Fibroblast of villous mesenchyme (primary cell): ENCODE results near the gene TTLL8. TPM values are rescaled to one million over a fixed set of nuclear protein-coding genes. Genes with fewer than 3 reads are reported as not detected.

Source experiments
- DNase-seq: peaks from one replicate; pipeline ENCODE4 v3.0.0-alpha.2; 2010; ENCODE audit warnings: low read depth
- H3K4me3 ChIP-seq: 2 replicates; pipeline ENCODE4 v1.5.1; 2011; ENCODE audit warnings: low read depth, mild to moderate bottlenecking, low read length
- total RNA-seq: library from RNA; depleted of rRNA; stranded (reverse); fragments of >200 nt; gene quantifications from 2 replicates; pipeline ENCODE4 v1.2.3, GENCODE V29; 2012
- TF ChIP-seq, protein P1 (sequence below): IDR thresholded peaks from 2 replicates; pipeline ENCODE4 v1.5.1; 2012; ENCODE audit warnings: low read depth, mild to moderate bottlenecking, low read length; ENCODE audit not compliant: insufficient read depth

The TTLL8 gene
- total RNA-seq, 1 donor, result not detected

DNA sequence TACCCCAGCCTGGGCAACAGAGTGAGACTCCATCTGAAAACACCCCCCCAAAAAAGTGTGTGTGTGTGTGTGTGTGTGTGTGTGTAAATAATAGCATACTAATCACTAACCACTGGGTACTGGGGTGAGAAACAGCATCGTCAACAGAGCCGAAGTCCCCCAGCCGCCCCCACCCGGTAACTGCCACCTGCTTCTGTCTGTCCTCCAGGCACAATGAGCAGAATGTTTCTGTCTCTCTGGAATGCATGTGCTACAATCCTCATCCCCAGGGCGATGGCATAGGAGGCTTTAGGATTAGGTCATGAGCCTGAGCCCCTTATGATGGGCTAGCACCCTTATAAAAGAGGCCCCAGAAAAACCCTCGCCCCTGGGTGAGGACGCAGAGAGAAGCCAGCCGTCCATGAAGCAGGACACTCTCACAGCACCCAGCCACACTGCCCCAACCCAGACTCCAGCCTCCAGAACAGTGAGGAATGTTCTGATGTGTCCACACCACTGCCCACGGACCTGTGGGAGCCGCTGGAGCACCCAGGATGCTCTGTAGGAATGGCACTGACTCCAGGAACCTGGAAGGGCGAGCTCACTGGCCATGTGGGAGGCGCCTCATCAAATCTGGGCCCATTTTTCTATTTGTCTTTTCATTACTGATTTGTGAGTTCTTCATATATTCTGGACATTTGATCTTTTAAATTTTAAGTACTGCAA lies 9.9 kb downstream of the TTLL8 start:
- TF ChIP-seq, protein P1, sequence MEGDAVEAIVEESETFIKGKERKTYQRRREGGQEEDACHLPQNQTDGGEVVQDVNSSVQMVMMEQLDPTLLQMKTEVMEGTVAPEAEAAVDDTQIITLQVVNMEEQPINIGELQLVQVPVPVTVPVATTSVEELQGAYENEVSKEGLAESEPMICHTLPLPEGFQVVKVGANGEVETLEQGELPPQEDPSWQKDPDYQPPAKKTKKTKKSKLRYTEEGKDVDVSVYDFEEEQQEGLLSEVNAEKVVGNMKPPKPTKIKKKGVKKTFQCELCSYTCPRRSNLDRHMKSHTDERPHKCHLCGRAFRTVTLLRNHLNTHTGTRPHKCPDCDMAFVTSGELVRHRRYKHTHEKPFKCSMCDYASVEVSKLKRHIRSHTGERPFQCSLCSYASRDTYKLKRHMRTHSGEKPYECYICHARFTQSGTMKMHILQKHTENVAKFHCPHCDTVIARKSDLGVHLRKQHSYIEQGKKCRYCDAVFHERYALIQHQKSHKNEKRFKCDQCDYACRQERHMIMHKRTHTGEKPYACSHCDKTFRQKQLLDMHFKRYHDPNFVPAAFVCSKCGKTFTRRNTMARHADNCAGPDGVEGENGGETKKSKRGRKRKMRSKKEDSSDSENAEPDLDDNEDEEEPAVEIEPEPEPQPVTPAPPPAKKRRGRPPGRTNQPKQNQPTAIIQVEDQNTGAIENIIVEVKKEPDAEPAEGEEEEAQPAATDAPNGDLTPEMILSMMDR, result no peak
- no peak for DNase-seq
- H3K4me3 ChIP-seq, result no peak overlapping the region

DNA sequence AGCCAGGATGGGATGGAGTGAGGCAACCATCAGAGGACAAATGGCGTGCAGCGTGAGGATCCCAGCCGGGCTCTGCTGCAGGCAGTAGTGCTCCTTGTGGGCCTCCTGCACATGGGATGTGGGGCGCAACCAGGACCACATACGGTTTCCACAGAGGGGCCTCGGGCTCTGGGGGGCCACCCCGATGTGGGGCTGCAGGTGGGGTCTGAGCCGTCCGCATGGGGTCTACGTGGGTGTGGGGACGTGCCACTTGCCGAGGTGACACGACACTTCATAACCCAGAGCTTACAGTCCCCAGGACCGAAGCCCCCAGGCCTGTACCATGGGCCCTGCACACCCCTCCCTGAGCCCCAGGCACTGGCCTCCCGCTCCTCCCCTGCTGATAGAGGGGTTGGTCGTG lies 10.8 kb downstream of the TTLL8 start:
- no peak for DNase-seq
- TF ChIP-seq, protein P1, result no peak
- H3K4me3 ChIP-seq, result no peak overlapping the region

DNA sequence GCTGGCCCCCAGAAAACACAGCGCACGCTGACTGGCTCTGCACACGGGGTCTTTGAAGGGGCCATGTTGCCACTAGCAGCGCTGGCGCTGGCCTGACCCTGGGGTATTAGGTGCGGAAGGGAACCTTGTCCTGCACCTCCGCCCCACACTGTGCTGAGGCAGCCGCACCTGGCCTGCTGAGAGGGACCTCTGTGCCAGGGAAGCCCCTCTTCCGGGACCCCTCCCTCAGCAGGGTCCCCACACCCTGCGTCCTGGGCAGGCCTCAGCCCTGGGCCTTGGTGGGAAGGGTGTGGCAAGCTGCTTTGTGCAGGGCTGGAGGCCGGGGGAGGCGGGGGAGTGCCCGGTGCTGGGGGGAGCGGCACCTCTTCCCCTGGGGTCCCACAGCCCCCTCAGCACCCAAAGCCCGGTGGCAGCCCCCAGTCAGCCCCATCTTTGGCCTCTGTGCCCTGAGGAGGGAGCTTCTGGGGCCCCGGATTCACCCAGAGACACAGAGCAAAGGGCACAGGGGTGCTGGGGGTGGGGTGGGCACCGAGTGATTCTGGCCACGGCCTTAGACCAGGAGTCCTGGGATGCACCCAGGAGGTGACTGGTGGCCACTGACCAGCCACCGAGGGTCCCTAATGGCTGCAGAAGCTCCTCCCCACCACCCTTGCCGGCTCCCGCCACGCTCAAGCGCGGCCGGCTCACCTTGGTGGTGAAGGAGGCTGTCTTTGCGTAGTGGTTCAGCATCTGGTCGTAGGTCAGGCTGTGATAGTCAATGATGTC lies 11.4 kb downstream of the TTLL8 start:
- DNase-seq, result no peak
- H3K4me3 ChIP-seq, result no peak overlapping the region
- TF ChIP-seq, protein P1, result no peak

DNA sequence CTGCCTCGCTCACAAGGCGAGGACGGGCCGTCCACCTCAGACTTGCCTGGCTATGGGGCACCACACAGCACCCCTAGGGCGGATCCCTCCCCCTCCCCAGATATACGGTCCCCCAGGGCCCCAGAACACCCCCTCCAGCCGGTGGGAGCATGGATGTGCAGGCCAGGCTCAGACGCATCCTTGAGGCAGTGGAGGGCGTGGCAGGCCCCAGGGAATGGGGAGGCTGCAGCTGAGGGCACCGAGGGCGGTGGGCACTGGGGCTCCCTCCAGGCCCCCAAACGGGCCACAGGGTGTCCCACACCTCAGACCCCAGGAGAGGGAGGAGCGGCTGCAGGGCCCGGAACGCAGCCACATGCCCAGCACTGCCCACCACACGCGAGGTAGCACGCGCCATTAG lies 12.1 kb downstream of the TTLL8 start:
- DNase-seq, result no peak
- no peak overlapping the region for H3K4me3 ChIP-seq
- TF ChIP-seq, protein P1, result no peak

DNA sequence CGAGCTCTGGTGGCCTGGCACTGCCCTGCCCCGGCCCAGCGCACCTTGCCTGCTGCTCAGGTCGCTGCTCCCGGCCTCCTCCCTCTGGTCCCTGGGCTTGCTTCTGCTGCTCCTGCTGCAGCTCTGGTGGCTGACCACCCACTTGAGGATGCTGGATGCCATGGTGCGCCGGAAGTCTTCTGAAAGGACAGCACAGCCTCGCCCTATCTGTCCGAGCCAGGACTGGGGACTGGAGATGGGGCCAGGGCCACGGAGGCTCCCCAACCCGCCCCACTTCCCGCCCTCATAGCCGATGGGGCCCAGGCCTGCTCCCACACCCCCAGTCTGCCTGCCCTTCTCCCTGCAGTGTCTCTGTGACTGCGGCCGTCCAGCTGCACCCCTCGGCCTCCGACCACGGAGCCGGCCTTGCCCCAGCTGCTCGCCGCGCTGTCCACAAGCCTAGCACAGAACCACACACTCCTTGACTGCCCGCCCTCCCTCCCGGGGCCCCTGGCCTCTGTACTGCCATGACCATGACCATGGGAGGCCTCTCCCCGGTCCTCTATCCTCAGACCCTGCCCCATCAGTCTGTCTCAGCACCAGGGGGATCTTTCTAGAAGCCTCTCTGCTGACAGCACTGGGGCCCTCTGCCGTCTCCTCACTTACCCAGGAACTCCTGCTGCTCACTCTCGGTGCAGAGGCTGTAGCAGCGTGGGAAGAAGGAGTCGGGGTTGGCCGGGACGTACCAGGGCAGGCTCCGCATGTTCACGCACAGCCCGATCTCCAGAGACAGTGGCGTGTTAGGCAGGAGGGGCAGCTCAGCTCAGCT lies 12.7 kb downstream of the TTLL8 start:
- TF ChIP-seq, protein P1, result no peak
- H3K4me3 ChIP-seq, result no peak overlapping the region
- no peak for DNase-seq

DNA sequence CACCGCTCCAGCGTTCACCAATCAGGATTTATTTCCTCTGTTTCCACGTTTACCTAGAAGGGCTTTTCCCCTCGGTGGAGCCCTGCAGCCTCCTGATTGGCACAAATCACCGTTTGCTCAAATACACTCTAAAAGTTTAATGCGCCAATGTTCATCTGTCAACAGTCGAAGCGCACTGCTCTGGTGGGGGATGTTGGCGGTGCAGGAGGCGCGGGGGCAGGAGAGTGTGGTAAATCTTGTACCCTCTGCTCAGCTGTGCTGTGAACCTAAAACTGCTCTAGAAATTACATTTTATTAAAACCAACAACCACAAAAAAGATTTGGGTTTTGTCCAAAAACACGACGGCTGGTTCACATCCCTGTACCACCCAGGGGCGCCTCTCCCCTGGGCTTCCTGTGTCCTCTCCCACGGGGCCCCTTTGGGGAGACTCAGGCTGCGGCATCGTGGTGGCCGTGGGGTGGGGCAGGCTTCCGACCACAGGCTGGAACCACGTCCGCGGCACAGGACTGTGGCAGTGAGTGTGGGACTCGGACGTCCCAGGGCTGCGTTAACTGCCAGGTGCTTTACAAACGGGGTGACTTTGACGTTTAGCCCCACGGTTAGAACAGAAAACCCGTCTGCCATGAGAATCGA lies 13.5 kb downstream of the TTLL8 start:
- DNase-seq, result no peak
- no peak overlapping the region for H3K4me3 ChIP-seq
- TF ChIP-seq, protein P1, result no peak
